ENCODE data around the gene NADSYN1.

Gene NADSYN1

GRCh38 chr11:71433648-71434450 lies 19.2 kb upstream of the NADSYN1 start:
- DNase-seq, result no peak

- no peak for DNase-seq
Measured at GRCh38 chr11:71434576-71435130, 18.4 kb upstream of the NADSYN1 start.

GRCh38 chr11:71435278-71435951 lies 17.6 kb upstream of the NADSYN1 start:
- no peak for DNase-seq

- no peak for DNase-seq
Measured at GRCh38 chr11:71436861-71437260, 16.1 kb upstream of the NADSYN1 start.

DNA sequence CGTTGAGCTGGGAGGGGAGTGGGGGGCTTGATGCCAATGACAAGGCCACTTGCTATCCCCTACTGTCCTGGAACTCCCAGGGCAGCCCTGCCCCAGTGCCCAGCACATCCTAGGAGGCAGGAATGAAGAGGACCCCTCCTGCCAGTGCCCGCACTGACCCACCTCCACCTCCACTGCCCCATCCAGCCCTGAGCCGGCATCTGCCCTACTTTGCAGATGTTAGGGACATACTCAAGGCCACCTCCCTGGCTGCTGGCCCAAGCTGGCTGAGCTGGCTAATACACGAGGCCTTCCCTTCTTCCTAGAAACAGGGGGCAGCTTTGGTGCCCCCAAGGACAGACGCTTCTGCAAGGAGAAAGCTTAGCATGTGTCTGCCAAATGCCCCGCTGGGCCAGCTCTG lies 15.6 kb upstream of the NADSYN1 start:
- no peak for DNase-seq

DNA sequence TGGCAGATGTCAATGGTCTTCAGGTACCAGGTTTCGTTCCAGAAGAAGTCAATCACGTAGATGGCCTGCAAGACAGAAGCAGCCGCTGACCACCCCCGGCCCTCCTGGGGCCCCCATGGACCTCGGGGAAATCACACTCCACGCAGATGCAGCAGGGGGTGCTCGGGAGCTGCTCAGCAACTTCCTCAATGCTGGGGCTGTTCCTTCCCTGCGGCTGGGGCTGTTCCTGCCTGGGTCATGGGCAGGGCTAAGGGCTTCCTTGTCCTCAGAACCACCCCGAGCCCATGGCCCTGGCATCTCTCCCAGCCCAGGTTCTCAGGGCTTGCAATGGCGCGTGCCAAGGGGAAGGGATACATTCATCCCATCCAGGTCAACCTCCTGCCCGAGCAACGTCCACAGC lies 15.1 kb upstream of the NADSYN1 start:
- no peak for DNase-seq

GRCh38 chr11:71438650-71439049 lies 14.4 kb upstream of the NADSYN1 start:
- no peak for DNase-seq

- no peak for DNase-seq
Measured at GRCh38 chr11:71440021-71440755, 12.8 kb upstream of the NADSYN1 start.

GRCh38 chr11:71441251-71441650 lies 11.8 kb upstream of the NADSYN1 start:
- DNase-seq, result no peak

DNA sequence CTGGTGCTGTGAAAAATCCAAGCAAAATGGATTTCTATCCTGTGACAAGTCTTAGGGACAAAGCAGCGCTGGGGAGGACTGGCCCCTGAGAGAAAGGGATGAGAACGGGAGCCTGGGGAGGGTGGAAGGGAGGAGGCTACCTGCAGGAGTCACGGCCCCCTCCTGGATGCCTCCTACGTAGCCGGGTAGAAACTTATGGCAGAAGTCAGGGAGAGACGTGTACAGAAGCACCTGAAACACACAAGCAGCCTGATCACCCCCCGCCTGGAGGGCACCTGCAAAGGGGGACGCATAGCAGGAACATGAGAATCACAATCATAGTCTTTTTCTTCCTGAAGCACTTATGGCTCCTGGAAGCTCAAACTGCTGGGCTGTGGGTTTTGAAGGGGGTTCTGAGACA lies 10.9 kb upstream of the NADSYN1 start:
- no peak for DNase-seq

DNA sequence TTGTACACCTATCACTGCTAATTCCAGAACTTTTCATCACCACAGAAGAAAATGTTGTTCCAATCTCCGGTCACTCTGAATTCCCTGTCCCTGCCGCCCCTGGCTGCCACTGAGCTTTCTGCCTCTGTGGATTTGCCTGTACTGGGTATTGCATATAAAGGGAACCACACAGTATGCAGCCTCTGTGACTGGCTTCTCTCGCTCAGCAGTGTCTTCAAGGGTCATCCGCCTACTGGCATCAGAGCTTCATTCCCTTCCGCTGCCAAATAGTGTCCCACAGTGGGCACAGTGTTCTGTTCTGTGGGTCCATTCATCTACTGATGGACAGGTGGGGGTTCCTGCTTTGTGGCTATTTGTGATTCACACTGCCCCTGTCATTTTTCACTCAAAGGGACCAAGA lies 10.1 kb upstream of the NADSYN1 start:
- DNase-seq, result no peak

DNA sequence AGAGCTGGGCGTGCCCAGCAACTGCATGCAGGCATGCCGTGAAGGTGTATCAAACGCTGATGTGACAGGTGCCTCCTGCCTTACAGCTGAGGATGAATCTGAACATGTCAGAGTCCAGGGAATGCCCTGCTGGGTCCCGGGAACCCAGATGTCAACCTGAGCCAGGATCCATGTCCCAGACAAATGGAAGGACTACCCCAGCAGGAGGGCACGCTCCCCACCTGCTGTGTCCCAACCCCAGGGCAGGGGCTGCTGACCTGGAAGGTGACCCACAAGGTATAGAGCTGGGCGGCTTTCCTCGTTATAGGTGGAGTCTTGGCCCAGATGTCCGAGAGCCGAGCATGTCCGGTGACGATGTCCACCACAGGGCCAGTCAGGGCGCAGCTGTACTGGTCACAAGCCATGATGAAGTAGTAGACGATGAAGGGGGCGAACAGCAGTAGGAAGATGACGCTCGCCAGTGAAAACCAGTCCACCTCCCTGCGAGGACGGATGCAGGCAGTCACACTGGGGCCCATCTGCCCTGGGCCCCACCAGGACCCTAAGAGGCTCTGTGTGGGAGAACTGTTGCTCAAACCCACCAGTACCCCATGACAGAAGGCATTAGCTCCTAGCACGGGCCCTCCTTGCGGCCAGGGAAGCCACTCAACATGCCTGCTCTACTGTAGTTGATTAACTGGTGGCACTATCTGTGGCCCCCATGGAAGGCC lies 9.1 kb upstream of the NADSYN1 start:
- DNase-seq, result no peak

- DNase-seq, result no peak
Measured at GRCh38 chr11:71444811-71445210, 8.2 kb upstream of the NADSYN1 start.

- no peak for DNase-seq
Measured at GRCh38 chr11:71446150-71446549, 6.9 kb upstream of the NADSYN1 start.

DNA sequence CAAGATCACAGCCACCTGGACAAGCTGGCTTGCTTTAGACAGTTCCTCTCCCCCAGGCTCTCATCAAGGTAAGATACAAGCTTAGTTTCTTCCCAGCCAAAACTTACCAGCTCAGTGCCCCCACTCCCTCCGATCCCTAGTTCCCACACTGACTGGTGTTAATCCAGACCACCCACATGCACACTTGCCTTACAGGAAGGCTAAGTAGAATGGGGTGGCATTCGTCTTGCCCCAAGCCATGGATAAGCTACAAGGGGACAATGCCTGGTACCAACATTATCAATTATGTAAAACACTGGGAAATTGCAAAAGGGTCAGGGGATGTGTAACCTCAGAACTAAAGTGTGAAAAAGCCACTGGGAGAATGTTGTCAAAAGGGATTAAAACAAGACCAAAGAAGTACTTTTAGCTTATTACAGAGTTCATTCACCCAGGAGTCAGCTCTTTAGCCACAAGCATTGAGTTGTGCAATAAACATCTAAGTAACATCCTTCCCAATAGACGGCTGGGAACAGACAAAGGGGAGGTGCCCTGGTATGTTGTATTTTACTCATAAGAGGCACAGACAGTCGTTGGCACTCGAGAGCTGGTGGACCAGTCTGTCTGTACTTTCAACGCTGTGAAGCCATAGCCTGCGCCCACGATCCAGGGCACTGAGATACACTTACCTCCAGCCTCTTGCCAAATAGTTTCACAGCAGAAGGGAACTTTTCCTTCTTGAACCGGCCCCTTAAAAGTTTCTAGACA lies 5.9 kb upstream of the NADSYN1 start:
- DNase-seq, result no peak

GRCh38 chr11:71447791-71448256 lies 5.2 kb upstream of the NADSYN1 start:
- DNase-seq, result peak; percentile 36

DNA sequence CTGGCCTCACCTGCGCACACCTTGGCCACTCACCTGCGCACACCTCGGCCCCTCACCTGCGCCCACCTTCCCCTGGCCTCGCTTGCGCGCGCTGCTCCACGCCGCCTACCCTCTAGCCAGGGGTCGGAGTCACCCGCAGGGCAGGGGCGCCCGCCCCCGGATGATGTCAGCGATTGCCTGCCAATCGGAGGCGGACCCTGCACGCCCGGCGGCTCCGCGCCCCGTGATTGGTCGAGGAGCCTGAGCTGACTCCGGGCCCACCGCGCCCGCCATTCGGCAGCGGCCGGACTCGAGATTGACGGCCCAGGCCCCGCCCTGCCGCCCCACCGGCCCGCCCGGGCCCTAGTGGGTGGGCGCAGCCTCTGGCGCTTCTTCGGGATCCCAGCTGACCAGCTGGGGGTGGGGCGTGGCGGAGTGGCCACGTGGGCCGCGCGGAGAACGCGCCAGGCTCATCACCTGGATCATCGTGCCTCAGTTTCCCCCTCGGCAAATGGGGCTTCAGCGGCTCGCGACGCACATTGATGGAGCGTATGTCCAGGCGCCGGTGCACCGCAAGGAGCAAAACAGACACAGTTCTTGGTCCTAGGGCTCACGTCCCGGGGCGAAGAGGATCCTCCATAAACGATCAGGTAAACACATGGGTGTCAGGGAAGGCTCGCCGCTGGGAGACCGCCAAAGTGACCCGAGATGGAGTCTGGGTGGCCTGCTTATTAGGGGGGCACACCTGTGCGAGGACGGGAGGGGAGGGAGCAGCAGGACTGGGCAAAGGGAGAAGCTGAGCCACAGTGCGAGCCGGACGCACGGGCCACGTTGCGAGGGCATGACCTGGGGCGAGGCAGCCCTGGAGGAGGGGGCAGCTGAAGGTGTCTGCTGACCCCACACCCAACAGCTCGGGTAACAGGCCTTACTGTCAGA lies 4.5 kb upstream of the NADSYN1 start, which contains the start of gene DHCR7:
DHCR7 (minus strand) TSS at position 137 of the 915 bp plus-strand sequence. CDS start 3,441 bp downstream, outside the sequence.
- peak; percentile 94 for DNase-seq

GRCh38 chr11:71449596-71449995 lies 3.4 kb upstream of the NADSYN1 start:
- DNase-seq, result no peak

- DNase-seq, result no peak
Measured at GRCh38 chr11:71450507-71450906, 2.5 kb upstream of the NADSYN1 start.

GRCh38 chr11:71450939-71451338 lies 2.1 kb upstream of the NADSYN1 start:
- DNase-seq, result no peak

Measured in CD4-positive, alpha-beta T cell treated with Interleukin-6 for 4 hours (primary cell).